ENCODE data around the gene COL6A3.

The COL6A3 gene

GRCh38 chr2:237315829-237316225, 98.1 kb downstream of the COL6A3 start:
- Histone ChIP-seq H4K20me1 (ENCODE audit: insufficient read depth, low read length, poor library complexity, severe bottlenecking) (no peaks in the 10 kb centered on the region), H3K4me2 (ENCODE audit: low read depth, low read length, poor library complexity, severe bottlenecking) (no peak overlapping the region), H3K36me3 (ENCODE audit: insufficient read depth, low read length) (no peaks in the 10 kb centered on the region), H3K79me2 (ENCODE audit: insufficient read depth, low read length) (no peaks in the 10 kb centered on the region), H3K27me3 (ENCODE audit: insufficient read depth, low read length, poor library complexity, severe bottlenecking) (no peaks in the 10 kb centered on the region), H2AFZ (ENCODE audit: low read length) (no peak overlapping the region), H3K9ac (ENCODE audit: low read depth, low read length, poor library complexity, severe bottlenecking) (no peak overlapping the region), H3K4me1 (ENCODE audit: insufficient read depth, low read length, poor library complexity, severe bottlenecking) (no peaks in the 10 kb centered on the region), H3K9me2 (replicated peaks; ENCODE audit: low read depth, low read length) (no peaks in the 10 kb centered on the region), H3K9me3 (ENCODE audit: insufficient read depth, low read depth, low read length) (no peaks in the 10 kb centered on the region), H3K4me3 (ENCODE audit: low read length, poor library complexity, severe bottlenecking) (no peak overlapping the region), H3F3A (ENCODE audit: low read depth) (no peaks in the 10 kb centered on the region)
- TF ChIP-seq, protein P1, sequence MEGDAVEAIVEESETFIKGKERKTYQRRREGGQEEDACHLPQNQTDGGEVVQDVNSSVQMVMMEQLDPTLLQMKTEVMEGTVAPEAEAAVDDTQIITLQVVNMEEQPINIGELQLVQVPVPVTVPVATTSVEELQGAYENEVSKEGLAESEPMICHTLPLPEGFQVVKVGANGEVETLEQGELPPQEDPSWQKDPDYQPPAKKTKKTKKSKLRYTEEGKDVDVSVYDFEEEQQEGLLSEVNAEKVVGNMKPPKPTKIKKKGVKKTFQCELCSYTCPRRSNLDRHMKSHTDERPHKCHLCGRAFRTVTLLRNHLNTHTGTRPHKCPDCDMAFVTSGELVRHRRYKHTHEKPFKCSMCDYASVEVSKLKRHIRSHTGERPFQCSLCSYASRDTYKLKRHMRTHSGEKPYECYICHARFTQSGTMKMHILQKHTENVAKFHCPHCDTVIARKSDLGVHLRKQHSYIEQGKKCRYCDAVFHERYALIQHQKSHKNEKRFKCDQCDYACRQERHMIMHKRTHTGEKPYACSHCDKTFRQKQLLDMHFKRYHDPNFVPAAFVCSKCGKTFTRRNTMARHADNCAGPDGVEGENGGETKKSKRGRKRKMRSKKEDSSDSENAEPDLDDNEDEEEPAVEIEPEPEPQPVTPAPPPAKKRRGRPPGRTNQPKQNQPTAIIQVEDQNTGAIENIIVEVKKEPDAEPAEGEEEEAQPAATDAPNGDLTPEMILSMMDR (conservative IDR thresholded peaks at IDR 0.05; ENCODE audit: low read length), result no peak
- TF ChIP-seq EZH2phosphoT487 (IDR thresholded peaks at IDR 0.05; ENCODE audit: borderline replicate concordance), result no peak

DNA sequence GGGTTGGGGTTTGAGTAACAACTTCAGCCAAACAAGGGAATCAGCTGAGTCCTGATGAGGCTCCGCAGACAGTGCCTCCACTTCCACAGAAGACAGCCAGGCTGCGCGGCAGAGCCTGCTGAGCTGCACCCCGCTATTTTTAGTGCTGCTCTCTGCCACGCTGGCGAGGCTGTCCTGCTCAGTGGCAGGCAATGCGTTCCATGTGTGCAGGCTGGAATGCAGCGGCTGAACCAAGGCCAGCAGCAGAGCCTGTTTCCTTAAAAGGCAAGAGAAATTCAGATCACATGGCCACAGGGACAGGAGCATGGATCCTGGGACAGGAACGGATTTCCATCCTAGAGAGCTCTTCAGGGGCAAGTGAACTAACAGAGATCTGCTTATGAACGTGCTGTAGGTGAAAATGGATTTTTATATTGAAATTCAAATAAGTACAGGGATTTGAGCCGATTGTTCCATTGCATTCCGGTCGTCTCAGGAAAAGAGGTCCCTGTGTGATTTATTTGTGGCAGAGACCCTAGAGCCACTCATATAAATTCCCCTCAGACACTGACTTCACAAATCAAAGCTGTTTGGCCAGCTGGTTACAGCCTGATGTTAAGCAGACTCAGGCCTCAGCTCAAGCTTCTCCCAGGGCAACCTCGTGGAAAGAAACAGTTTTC, 98.7 kb downstream of the COL6A3 start:
- Histone ChIP-seq H3K4me2 (ENCODE audit: low read depth, low read length, poor library complexity, severe bottlenecking) (no peak overlapping the region), H3K36me3 (ENCODE audit: insufficient read depth, low read length) (no peaks in the 10 kb centered on the region), H3K4me1 (ENCODE audit: insufficient read depth, low read length, poor library complexity, severe bottlenecking) (no peaks in the 10 kb centered on the region), H2AFZ (ENCODE audit: low read length) (no peak overlapping the region), H3K9ac (ENCODE audit: low read depth, low read length, poor library complexity, severe bottlenecking) (no peak overlapping the region), H3K9me2 (replicated peaks; ENCODE audit: low read depth, low read length) (no peaks in the 10 kb centered on the region), H3K27me3 (ENCODE audit: insufficient read depth, low read length, poor library complexity, severe bottlenecking) (no peaks in the 10 kb centered on the region), H3F3A (ENCODE audit: low read depth) (no peaks in the 10 kb centered on the region), H3K9me3 (ENCODE audit: insufficient read depth, low read depth, low read length) (no peaks in the 10 kb centered on the region), H4K20me1 (ENCODE audit: insufficient read depth, low read length, poor library complexity, severe bottlenecking) (no peaks in the 10 kb centered on the region), H3K4me3 (ENCODE audit: low read length, poor library complexity, severe bottlenecking) (no peak overlapping the region), H3K79me2 (ENCODE audit: insufficient read depth, low read length) (no peaks in the 10 kb centered on the region)
- TF ChIP-seq, protein P1 (conservative IDR thresholded peaks at IDR 0.05; ENCODE audit: low read length), result no peak
- TF ChIP-seq EZH2phosphoT487 (IDR thresholded peaks at IDR 0.05; ENCODE audit: borderline replicate concordance), result no peak

DNA sequence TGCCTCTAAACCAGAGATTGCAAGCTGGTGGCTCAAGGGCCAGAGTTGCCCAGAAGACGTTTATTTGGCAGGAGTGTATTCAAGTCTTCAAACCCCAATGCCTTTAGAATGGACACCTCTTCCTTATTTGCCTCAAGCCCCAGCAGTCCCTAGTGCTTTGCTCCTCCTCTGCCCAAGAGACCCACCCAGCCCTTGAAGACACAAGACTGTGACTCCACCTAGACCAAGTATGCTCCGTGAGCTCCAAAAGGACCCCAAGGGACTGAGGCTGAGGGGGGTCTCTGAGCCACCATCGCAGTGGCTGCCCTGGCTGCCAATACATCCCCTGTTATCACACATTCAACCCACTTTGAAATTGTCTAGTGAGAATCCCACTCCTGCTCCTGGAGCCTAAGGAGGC, 99.3 kb downstream of the COL6A3 start:
- Histone ChIP-seq H3K4me1 (ENCODE audit: insufficient read depth, low read length, poor library complexity, severe bottlenecking) (no peaks in the 10 kb centered on the region), H4K20me1 (ENCODE audit: insufficient read depth, low read length, poor library complexity, severe bottlenecking) (no peaks in the 10 kb centered on the region), H3F3A (ENCODE audit: low read depth) (no peaks in the 10 kb centered on the region), H3K79me2 (ENCODE audit: insufficient read depth, low read length) (no peaks in the 10 kb centered on the region), H3K36me3 (ENCODE audit: insufficient read depth, low read length) (no peaks in the 10 kb centered on the region), H3K9me2 (replicated peaks; ENCODE audit: low read depth, low read length) (no peaks in the 10 kb centered on the region), H3K27me3 (ENCODE audit: insufficient read depth, low read length, poor library complexity, severe bottlenecking) (no peaks in the 10 kb centered on the region), H2AFZ (ENCODE audit: low read length) (no peak overlapping the region), H3K4me2 (ENCODE audit: low read depth, low read length, poor library complexity, severe bottlenecking) (no peak overlapping the region), H3K9ac (ENCODE audit: low read depth, low read length, poor library complexity, severe bottlenecking) (no peak overlapping the region), H3K4me3 (ENCODE audit: low read length, poor library complexity, severe bottlenecking) (no peak overlapping the region), H3K9me3 (ENCODE audit: insufficient read depth, low read depth, low read length) (no peaks in the 10 kb centered on the region)
- no peak for TF ChIP-seq EZH2phosphoT487 (IDR thresholded peaks at IDR 0.05; ENCODE audit: borderline replicate concordance)

DNA sequence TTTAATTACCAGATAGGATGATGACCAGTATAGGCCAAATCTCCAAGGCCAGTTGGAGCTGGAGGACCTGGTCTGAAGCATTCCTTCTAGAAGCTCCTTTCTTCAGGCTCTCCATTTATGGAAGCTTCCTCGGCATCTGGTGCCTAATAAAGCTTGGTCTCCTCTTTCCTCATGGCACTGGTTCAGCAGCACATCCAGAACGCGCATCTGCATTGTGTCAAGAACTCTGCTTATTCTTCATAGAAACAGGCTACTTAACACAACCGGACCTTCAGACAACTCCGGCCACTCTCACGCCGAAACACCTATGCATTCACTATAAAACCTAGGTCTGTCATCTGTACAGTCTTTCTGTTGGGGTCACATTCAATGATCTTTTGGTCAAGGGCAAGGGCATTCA, 99.8 kb downstream of the COL6A3 start:
- Histone ChIP-seq H3K4me3 (ENCODE audit: low read length, poor library complexity, severe bottlenecking) (no peak overlapping the region), H2AFZ (ENCODE audit: low read length) (no peak overlapping the region), H3K4me1 (ENCODE audit: insufficient read depth, low read length, poor library complexity, severe bottlenecking) (no peaks in the 10 kb centered on the region), H3F3A (ENCODE audit: low read depth) (no peaks in the 10 kb centered on the region), H3K4me2 (ENCODE audit: low read depth, low read length, poor library complexity, severe bottlenecking) (no peak overlapping the region), H3K27me3 (ENCODE audit: insufficient read depth, low read length, poor library complexity, severe bottlenecking) (no peaks in the 10 kb centered on the region), H3K79me2 (ENCODE audit: insufficient read depth, low read length) (no peaks in the 10 kb centered on the region), H3K9me3 (ENCODE audit: insufficient read depth, low read depth, low read length) (no peaks in the 10 kb centered on the region), H3K9me2 (replicated peaks; ENCODE audit: low read depth, low read length) (no peaks in the 10 kb centered on the region), H3K36me3 (ENCODE audit: insufficient read depth, low read length) (no peaks in the 10 kb centered on the region), H4K20me1 (ENCODE audit: insufficient read depth, low read length, poor library complexity, severe bottlenecking) (no peaks in the 10 kb centered on the region), H3K9ac (ENCODE audit: low read depth, low read length, poor library complexity, severe bottlenecking) (no peak overlapping the region)
- TF ChIP-seq, protein P1 (conservative IDR thresholded peaks at IDR 0.05; ENCODE audit: low read length), result no peak
- TF ChIP-seq EZH2phosphoT487 (IDR thresholded peaks at IDR 0.05; ENCODE audit: borderline replicate concordance), result no peak

All from Loucy (cell line).